OCI-LY3 (cell line): ENCODE data around the gene KDM4B.

Experiments
- H2AFZ ChIP-seq: fragments of 200-600, 300-600 bp; shearing (Covaris generic); 2 replicates; pipeline ENCODE4 v1.6.0; 2014; ENCODE audit warnings: antibody characterized with exemption, low read depth, low read length
- H3K27ac ChIP-seq: fragments of 200-600, 300-600 bp; sonication (generic); 2 replicates; pipeline ENCODE4 v1.5.1; 2014; ENCODE audit warnings: mild to moderate bottlenecking, low read length, moderate library complexity, mixed read lengths
- H3K27me3 ChIP-seq: fragments of 200-600, 300-600 bp; sonication (generic); 2 replicates; pipeline ENCODE4 v1.6.1; 2014; ENCODE audit warnings: low read depth, low read length, mixed read lengths
- H3K36me3 ChIP-seq: fragments of 200-600, 300-600 bp; sonication (generic); replicated peaks from 2 replicates; pipeline ENCODE3; 2014; ENCODE audit warnings: low read depth, low read length, mixed read lengths
- H3K4me1 ChIP-seq: fragments of 300-600, 200-600 bp; sonication (generic); 2 replicates; pipeline ENCODE4 v1.6.1; 2014; ENCODE audit warnings: low read length, mixed read lengths
- H3K4me2 ChIP-seq: fragments of 200-600, 300-600 bp; sonication (generic); 2 replicates; pipeline ENCODE4 v1.6.1; 2014; ENCODE audit warnings: low read length, mixed read lengths
- H3K4me3 ChIP-seq: fragments of 300-600, 200-600 bp; sonication (generic); 2 replicates; pipeline ENCODE4 v1.5.1; 2014; ENCODE audit warnings: antibody characterized with exemption, mild to moderate bottlenecking, low read length, moderate library complexity
- H3K79me2 ChIP-seq: fragments of 300-600, 200-600 bp; shearing (Covaris generic); 2 replicates; pipeline ENCODE4 v1.6.1; 2014; ENCODE audit warnings: mild to moderate bottlenecking, low read length, mixed read lengths
- H3K9ac ChIP-seq: fragments of 300-600, 200-600 bp; shearing (Covaris generic); 2 replicates; pipeline ENCODE4 v1.6.0; 2014; ENCODE audit warnings: mild to moderate bottlenecking, low read length, moderate library complexity
- H3K9me3 ChIP-seq: fragments of 200-600, 300-600 bp; shearing (Covaris generic); 2 replicates; pipeline ENCODE4 v1.6.1; 2014; ENCODE audit warnings: low read length, mixed read lengths; ENCODE audit not compliant: insufficient read depth
- H4K20me1 ChIP-seq: fragments of 200-600, 300-600 bp; sonication (generic); 2 replicates; pipeline ENCODE4 v1.6.1; 2016; ENCODE audit warnings: low read length, mixed read lengths; ENCODE audit not compliant: insufficient read depth
- CTCF ChIP-seq: fragments of 200-600, 300-600 bp; sonication (generic); IDR thresholded peaks from 2 replicates; pipeline ENCODE4 v1.5.1; 2014; ENCODE audit warnings: antibody characterized with exemption, low read length, low read depth
- EZH2phosphoT487 ChIP-seq: fragments of 200-600 bp; shearing (Covaris generic); IDR thresholded peaks from 2 replicates; pipeline ENCODE4 v1.6.1; 2018; ENCODE audit warnings: antibody characterized with exemption, mixed run types, low read depth

The KDM4B gene

GRCh38 chr19:5024282-5024681, 55.4 kb downstream of the KDM4B start:
- Histone ChIP-seq H3K79me2 (peaks cover 75% of the 10 kb centered on the region), H3K27ac (no peak overlapping the region), H2AFZ (no peak overlapping the region), H4K20me1 (peaks cover 92% of the 10 kb centered on the region), H3K9ac (no peak overlapping the region), H3K27me3 (no peaks in the 10 kb centered on the region), H3K4me3 (no peak overlapping the region), H3K9me3 (no peaks in the 10 kb centered on the region), H3K4me2 (no peak overlapping the region), H3K36me3 (peaks cover 17% of the 10 kb centered on the region), H3K4me1 (no peaks in the 10 kb centered on the region)
- TF ChIP-seq EZH2phosphoT487 (no peak), CTCF (no peak)

GRCh38 chr19:5025027-5025426, 56.1 kb downstream of the KDM4B start:
- Histone ChIP-seq H2AFZ (no peak overlapping the region), H3K4me2 (no peak overlapping the region), H3K4me1 (no peaks in the 10 kb centered on the region), H3K9ac (no peak overlapping the region), H3K27me3 (no peaks in the 10 kb centered on the region), H3K36me3 (peaks cover 14% of the 10 kb centered on the region), H3K79me2 (peaks cover 73% of the 10 kb centered on the region), H4K20me1 (peaks cover 92% of the 10 kb centered on the region), H3K4me3 (no peak overlapping the region), H3K9me3 (no peaks in the 10 kb centered on the region), H3K27ac (no peak overlapping the region)
- TF ChIP-seq EZH2phosphoT487 (no peak), CTCF (no peak)

GRCh38 chr19:5026706-5027273, 57.9 kb downstream of the KDM4B start:
- Histone ChIP-seq H3K79me2 (peaks cover 80% of the 10 kb centered on the region), H3K9ac (no peak overlapping the region), H3K27ac (no peak overlapping the region), H3K27me3 (no peaks in the 10 kb centered on the region), H3K4me2 (no peak overlapping the region), H3K4me3 (no peak overlapping the region), H2AFZ (no peak overlapping the region), H3K4me1 (no peaks in the 10 kb centered on the region), H3K36me3 (peaks cover 7% of the 10 kb centered on the region), H3K9me3 (no peaks in the 10 kb centered on the region), H4K20me1 (peaks cover 95% of the 10 kb centered on the region)
- TF ChIP-seq CTCF = no peak
- no peak for TF ChIP-seq EZH2phosphoT487

GRCh38 chr19:5028229-5028886, 59.4 kb downstream of the KDM4B start:
- Histone ChIP-seq H3K9ac (no peak overlapping the region), H2AFZ (no peak overlapping the region), H3K36me3 (peaks cover 11% of the 10 kb centered on the region), H3K4me2 (no peak overlapping the region), H3K4me1 (no peaks in the 10 kb centered on the region), H3K27me3 (no peaks in the 10 kb centered on the region), H3K4me3 (no peak overlapping the region), H4K20me1 (peaks cover 94% of the 10 kb centered on the region), H3K79me2 (peaks cover 79% of the 10 kb centered on the region), H3K9me3 (no peaks in the 10 kb centered on the region), H3K27ac (no peak overlapping the region)
- TF ChIP-seq CTCF (no peak), EZH2phosphoT487 (no peak)
